Activated T-cell treated with anti-CD3 and anti-CD28 coated beads, Interleukin-2, amount 50 U/mL, for 72 hours (primary cell): ENCODE results near the gene PHACTR1. TPM values are rescaled to one million over a fixed set of nuclear protein-coding genes. Genes with fewer than 3 reads are reported as not detected.

Experiments used
- ATAC-seq, 2 donors: fragments of 150-1000 bp; cut with Tn5 transposase; replicated peaks in 1 of 2; 2 replicates each; pipeline ENCODE4 v1.10.0; 2021; ENCODE audit warnings: moderate library complexity in 2 of 2, mild to moderate bottlenecking in 1 of 2
- DNase-seq, 2 donors: peaks; one replicate each; pipeline ENCODE4 v3.0.0; 2021 to 2022; ENCODE audit warnings: mixed read lengths in 1 of 2
- H3K27ac Mint-ChIP-seq: one replicate; pipeline ENCODE4 v1.8.0; 2022; ENCODE audit warnings: mild to moderate bottlenecking, moderate library complexity, mixed read lengths
- H3K27me3 Mint-ChIP-seq: one replicate; pipeline ENCODE4 v1.8.0; 2022; ENCODE audit warnings: low read depth, mixed read lengths
- H3K36me3 Mint-ChIP-seq, 2 donors: one replicate each; pipeline ENCODE4 v1.8.0; 2022; ENCODE audit warnings: mixed read lengths in 2 of 2, mild to moderate bottlenecking in 1 of 2; ENCODE audit not compliant: insufficient read depth in 2 of 2
- H3K4me1 Mint-ChIP-seq: one replicate; pipeline ENCODE4 v1.8.0; 2022; ENCODE audit warnings: low read depth, mixed read lengths
- H3K4me3 Mint-ChIP-seq, 2 donors: one replicate each; pipeline ENCODE4 v1.8.0; 2022; ENCODE audit warnings: mild to moderate bottlenecking in 2 of 2, mixed read lengths in 2 of 2, moderate library complexity in 2 of 2
- H3K9me3 Mint-ChIP-seq, 2 donors: one replicate each; pipeline ENCODE4 v1.8.0; 2022; ENCODE audit warnings: mixed read lengths in 2 of 2
- total RNA-seq, 2 donors: library from RNA; stranded (reverse); gene quantifications; one replicate each; pipeline ENCODE4 v1.2.3, GENCODE V29; 2022

Gene PHACTR1
- total RNA-seq, 2 donors from 2014 or later = 0.05 to 0.16 TPM

DNA sequence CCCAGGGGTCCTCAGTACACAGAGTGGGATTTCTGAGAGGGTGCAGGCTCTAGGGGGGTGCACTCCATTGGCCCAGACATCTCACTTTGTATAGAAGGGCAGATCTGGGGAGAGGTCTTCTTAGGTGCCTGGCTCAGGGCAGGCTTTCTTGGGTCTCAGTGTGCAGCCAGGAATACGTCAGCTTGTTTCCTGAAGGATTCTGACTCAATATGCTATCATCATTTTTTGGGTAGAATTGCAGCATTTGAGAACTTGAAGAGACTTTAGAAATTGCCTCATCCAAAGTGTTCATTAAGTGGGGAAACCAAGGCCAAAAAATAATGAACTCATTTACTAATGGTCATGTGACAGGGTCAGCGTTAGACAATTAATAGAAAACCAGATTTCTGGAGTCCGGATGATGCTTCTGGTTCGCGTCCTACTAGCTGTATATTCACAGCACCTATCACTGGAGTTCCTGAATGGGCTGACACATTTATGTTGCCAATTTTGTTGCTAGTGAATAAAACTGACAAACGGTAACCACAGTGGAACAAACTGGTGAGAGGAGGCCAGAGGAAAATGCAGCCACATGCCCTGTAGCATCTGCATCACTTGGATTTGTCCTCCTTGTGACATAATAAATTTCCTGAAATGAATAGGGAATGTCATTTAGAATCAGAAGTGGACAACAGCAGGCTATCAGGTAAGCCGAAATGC, 372.9 kb downstream of the PHACTR1 start:
- no peaks in the 10 kb centered on the region for H3K9me3 Mint-ChIP-seq
- H3K4me1 Mint-ChIP-seq = no peaks in the 10 kb centered on the region
- H3K36me3 Mint-ChIP-seq = no peaks in the 10 kb centered on the region
- ATAC-seq = no peak
- H3K27ac Mint-ChIP-seq = no peak overlapping the region
- no peak overlapping the region for H3K4me3 Mint-ChIP-seq
- no peaks in the 10 kb centered on the region for H3K27me3 Mint-ChIP-seq
- DNase-seq = no peak

DNA sequence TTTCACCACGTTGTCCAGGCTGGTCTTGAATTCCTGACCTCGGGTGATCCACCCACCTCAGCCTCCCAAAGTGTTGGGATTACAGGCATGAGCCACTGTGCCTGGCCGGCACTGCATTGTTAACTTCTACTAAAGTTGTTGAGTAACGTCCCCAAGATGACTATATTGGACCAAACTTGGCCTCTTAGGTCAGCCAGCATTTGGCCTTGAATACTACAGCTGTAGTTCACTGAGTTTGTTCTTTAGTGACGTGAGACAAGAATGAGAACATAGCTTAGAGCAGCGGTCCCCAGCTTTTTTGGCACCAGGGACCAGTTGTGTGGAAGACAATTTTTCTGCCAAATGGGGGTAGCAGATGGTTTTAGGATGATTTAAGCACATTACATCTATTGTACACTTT, 374.6 kb downstream of the PHACTR1 start:
- no peaks in the 10 kb centered on the region for H3K36me3 Mint-ChIP-seq
- DNase-seq = no peak
- ATAC-seq = no peak
- no peaks in the 10 kb centered on the region for H3K27me3 Mint-ChIP-seq
- H3K27ac Mint-ChIP-seq = no peak overlapping the region
- no peak overlapping the region for H3K4me3 Mint-ChIP-seq
- no peaks in the 10 kb centered on the region for H3K9me3 Mint-ChIP-seq
- no peaks in the 10 kb centered on the region for H3K4me1 Mint-ChIP-seq

DNA sequence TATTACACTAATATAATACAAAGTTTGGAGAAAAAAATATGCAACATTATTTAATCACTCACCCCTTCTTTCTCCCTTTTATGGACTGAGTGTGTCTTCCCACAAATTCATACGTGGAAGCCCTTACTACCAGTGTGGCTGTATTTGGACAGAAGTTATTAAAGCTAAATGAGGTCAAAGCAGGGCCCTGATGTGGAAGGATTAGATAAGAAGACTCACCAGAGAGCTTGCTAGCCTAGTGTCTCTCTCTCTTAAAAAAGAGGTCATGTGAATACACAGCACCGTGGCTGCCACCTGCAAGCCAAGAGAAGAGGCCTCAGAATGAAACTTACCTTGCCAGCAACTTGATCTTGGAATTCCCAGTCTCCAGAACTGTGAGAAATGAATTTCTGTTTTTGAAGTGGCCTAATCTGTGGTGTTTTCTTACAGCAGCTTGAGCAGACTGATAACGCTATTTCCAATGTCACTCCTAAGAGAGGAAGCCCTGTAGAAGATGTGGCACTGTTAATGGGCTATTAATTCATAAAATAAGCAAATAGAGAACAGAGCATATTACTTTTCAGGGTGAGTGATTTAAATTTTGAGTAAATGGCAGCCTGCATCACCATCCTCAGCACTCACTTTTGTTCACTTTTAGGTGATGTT, 378.3 kb downstream of the PHACTR1 start:
- Mint-ChIP-seq H3K4me1 (no peaks in the 10 kb centered on the region), H3K9me3 (no peaks in the 10 kb centered on the region), H3K27me3 (no peaks in the 10 kb centered on the region), H3K36me3 (no peaks in the 10 kb centered on the region), H3K4me3 (no peak overlapping the region), H3K27ac (no peak overlapping the region)
- ATAC-seq (no peak), DNase-seq (no peak)

DNA sequence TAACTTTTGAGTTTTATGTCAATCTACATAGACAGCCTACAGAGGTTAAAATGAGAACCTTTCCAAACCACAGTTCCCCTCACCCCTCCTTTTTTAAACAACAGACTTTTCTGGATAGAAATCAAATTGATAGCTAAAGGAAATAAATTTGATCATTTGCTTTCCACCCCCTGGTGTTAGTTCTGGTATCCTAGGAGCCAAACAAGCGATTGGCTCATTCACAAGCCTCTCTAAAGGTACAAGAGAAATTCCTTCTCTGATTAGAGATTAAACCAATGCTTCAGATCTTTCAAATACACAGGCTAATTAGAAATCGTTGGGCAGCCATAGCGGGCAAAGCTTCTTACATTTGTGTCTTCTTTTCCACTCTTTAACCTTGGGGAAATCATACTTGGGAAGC, 379.5 kb downstream of the PHACTR1 start:
- Mint-ChIP-seq H3K27me3 (peaks cover 7% of the 10 kb centered on the region), H3K4me3 (no peak overlapping the region), H3K4me1 (no peaks in the 10 kb centered on the region), H3K9me3 (no peaks in the 10 kb centered on the region), H3K36me3 (no peaks in the 10 kb centered on the region), H3K27ac (no peak overlapping the region)
- DNase-seq = no peak
- no peak for ATAC-seq

DNA sequence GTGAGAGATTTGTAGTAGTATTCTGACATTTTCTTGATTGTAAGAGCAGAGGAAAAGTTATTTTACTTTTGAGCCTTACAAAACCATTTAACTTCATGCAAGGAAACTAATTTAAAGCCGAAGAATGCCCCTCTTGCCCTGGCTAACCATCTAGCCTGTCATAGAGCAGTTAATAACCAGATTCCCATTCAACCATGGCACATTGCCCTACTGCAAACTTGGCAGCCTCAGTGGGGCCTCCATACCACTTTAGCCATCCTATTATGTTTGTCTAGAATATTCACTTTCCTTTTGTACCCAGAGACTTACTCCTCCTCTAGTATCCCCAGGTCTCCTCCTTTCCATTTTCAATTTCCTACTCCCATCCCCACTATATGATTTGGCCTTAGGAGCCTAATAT, 380.9 kb downstream of the PHACTR1 start:
- ATAC-seq = no peak
- Mint-ChIP-seq H3K27ac (no peak overlapping the region), H3K36me3 (no peaks in the 10 kb centered on the region), H3K9me3 (no peaks in the 10 kb centered on the region), H3K27me3 (peaks cover 13% of the 10 kb centered on the region), H3K4me1 (no peaks in the 10 kb centered on the region), H3K4me3 (no peak overlapping the region)
- DNase-seq = no peak

DNA sequence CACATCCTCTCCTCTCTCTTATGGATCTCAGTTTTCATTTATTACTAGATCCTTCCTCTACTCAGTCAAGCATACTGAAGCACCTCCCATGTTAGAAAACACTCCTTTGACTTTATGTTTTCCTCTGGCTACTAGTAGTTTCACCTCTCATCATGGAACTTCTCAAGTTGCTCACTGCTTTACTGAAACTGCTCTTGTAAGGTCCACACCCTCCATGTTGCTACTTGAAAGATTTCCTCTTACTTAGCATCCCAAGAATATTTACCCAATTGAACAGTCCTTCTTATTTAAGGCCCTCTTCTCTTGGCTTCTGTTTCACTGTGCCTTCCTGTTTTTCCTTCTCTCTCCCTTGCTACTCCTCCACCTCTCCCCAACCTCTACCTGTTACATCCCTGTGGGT, 381.4 kb downstream of the PHACTR1 start:
- Mint-ChIP-seq H3K4me1 (no peaks in the 10 kb centered on the region), H3K27ac (no peak overlapping the region), H3K27me3 (peaks cover 13% of the 10 kb centered on the region), H3K9me3 (no peaks in the 10 kb centered on the region), H3K36me3 (no peaks in the 10 kb centered on the region), H3K4me3 (no peak overlapping the region)
- ATAC-seq (no peak), DNase-seq (no peak)

DNA sequence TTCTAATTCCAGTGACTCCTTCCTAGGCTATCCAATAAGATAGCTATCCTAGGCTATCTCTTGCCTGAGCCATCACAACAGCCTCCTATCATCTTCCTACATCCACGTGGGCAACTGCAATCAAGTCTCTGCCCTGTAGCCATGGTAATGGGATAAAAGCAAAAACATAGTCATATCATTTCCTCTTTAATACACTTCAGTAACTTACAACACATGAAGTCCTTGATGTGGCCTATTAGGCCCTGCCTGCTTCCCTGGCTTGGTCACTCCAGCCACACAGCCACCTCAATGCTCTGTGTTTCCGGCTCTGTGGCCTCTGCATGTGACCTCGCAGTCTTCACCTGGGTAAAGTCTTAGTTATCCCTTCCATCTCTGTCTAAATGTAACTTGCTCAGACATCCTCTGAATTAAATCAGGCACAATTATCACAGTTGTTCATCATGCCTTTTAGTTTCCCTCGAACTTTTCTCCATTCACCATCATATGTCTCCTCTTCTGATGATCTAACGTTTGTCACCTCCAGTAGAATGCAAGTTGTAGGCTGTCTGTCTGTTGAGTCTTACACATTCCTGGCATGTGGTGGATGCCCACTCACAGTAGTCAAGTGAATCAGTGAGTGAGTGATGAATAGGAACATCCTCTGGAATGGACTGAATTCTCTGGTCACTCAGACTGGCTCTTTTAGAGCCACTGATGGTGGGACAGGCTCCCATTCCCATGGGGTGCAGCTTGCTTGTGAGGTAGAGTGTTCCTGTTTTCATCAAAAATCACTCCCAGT, 382.4 kb downstream of the PHACTR1 start:
- Mint-ChIP-seq H3K36me3 (no peaks in the 10 kb centered on the region), H3K27ac (no peak overlapping the region), H3K27me3 (peaks cover 13% of the 10 kb centered on the region), H3K9me3 (no peaks in the 10 kb centered on the region), H3K4me3 (no peak overlapping the region), H3K4me1 (no peaks in the 10 kb centered on the region)
- ATAC-seq (no peak), DNase-seq (no peak)

DNA sequence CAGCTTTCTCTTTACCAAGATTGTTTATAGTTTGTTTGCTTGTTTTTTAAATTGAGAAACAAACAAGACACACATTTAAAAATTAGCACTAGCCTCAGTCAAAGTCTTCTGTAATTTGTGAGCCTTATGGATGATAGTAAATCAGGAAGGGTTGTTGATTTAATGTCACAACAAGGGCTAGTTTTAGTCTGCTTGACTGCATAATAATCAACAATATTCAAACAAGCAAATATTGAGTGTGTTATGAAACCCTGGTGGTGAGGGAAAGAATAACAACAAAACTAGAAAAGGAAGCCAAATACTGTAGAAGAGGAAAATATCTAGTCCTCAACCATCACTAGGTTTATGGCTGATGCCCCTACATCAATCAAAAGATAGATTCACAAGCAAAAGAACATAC, 383.2 kb downstream of the PHACTR1 start:
- Mint-ChIP-seq H3K9me3 (no peaks in the 10 kb centered on the region), H3K36me3 (no peaks in the 10 kb centered on the region), H3K27me3 (peaks cover 13% of the 10 kb centered on the region), H3K4me3 (no peak overlapping the region), H3K27ac (no peak overlapping the region), H3K4me1 (no peaks in the 10 kb centered on the region)
- ATAC-seq (no peak), DNase-seq (no peak)

DNA sequence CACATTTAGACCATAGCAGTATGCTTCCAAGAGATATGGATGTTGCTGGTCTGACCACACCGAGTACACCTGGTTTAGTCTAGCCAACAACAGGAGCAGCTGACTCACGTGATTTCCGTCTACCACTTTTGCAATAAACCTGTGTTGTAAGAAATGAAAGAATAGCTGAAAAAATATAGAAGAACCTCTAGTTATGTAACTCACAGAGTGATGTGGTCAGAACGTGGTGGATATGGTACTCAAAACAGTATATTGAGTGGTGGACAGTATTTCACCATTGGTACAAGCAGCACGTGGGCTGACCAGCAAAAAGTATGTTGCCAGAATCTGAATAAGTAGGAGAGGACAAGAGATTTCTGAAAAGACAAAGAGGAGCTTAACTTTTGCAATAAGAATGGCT, 384.8 kb downstream of the PHACTR1 start:
- no peak overlapping the region for H3K27ac Mint-ChIP-seq
- no peak overlapping the region for H3K4me3 Mint-ChIP-seq
- H3K27me3 Mint-ChIP-seq = peaks cover 13% of the 10 kb centered on the region
- ATAC-seq = no peak
- no peaks in the 10 kb centered on the region for H3K4me1 Mint-ChIP-seq
- no peak for DNase-seq
- no peaks in the 10 kb centered on the region for H3K36me3 Mint-ChIP-seq
- no peaks in the 10 kb centered on the region for H3K9me3 Mint-ChIP-seq

DNA sequence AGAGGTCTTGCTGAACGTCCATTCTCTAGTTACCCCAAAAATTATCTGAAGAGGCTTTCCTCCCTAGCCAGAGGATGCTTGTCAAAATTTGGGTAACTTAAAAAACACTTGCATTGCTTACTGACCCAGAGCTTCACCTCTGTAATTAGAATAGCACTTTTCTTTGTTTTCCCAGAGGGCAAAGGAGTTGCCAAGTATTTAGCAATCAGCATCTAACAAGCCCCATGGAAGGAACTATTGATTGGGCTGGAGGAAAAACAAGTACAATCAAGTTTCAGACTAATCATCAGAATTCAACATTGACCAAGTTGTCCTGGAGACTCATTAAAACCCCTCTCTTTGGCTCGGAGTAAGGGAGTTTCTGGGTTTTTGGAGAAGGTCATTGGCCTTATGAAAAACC, 385.4 kb downstream of the PHACTR1 start:
- no peak for ATAC-seq
- Mint-ChIP-seq H3K9me3 (no peaks in the 10 kb centered on the region), H3K4me3 (no peak overlapping the region), H3K27me3 (peaks cover 13% of the 10 kb centered on the region), H3K36me3 (no peaks in the 10 kb centered on the region), H3K27ac (no peak overlapping the region), H3K4me1 (no peaks in the 10 kb centered on the region)
- no peak for DNase-seq

DNA sequence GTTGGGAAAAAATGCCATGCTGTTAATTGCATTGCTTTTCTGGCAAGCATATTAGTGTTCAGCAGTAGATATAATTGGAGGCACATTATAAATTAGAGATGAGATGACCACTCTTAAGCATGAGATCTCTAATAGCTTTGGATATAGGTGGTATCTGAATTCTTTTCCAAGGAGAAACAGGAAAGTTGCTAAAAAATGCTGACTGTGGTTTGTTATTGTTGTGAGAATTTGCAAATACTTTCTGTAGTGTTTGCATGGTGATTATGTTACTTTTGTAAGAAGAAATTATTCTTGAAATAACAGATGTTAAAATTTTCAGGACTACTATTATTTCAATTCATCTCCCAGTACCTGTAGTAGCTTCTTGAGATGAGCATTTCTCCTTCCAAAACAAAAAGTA, 386.6 kb downstream of the PHACTR1 start:
- no peaks in the 10 kb centered on the region for H3K4me1 Mint-ChIP-seq
- DNase-seq = no peak
- H3K9me3 Mint-ChIP-seq = no peaks in the 10 kb centered on the region
- H3K27ac Mint-ChIP-seq = no peak overlapping the region
- peaks cover 13% of the 10 kb centered on the region for H3K27me3 Mint-ChIP-seq
- H3K4me3 Mint-ChIP-seq = no peak overlapping the region
- ATAC-seq = no peak
- H3K36me3 Mint-ChIP-seq = no peaks in the 10 kb centered on the region

DNA sequence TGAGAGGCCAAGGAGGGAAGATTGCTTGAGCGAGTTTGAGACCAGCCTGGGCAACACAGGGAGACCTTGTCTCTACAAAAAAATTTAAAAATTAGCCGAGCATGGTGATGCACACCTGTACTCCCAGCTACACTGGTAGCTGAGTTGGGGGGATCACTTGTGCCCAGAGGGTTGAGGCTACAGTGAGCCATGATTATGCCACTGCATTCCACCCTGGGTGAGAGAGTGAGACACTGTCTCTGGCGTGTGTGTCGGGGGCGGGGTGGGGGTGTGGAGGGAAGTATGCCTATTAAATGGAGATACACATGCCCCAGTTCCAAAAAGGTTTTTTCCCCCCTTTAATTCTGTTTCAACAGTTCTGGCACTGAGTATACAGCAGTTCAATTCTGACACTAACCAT, 388.6 kb downstream of the PHACTR1 start:
- DNase-seq = no peak
- H3K4me3 Mint-ChIP-seq = no peak overlapping the region
- no peaks in the 10 kb centered on the region for H3K36me3 Mint-ChIP-seq
- H3K27me3 Mint-ChIP-seq = peaks cover 13% of the 10 kb centered on the region
- H3K27ac Mint-ChIP-seq = no peak overlapping the region
- H3K4me1 Mint-ChIP-seq = no peaks in the 10 kb centered on the region
- ATAC-seq = no peak
- H3K9me3 Mint-ChIP-seq = no peaks in the 10 kb centered on the region

DNA sequence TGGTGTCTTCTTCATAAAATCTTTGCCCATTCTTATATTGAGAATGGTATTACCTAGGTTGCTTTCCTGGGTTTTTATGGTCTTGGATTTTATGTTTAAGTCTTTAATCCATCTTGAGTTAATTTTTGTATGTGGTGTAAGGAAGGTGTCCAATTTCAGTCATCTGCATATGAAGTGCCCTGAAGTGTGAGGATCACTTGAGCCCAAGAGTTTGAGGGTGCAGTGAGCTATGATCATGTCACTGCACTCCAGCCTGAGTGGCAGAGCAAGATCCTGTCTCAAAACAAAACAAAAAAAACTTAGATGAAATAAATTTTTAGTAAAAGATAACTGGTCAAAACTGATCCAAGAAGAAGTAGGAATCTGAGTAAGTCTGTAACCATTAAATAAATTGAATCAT, 396.4 kb downstream of the PHACTR1 start:
- ATAC-seq (no peak), DNase-seq (no peak)
- H3K4me3 Mint-ChIP-seq = no peak overlapping the region
- H3K9me3 Mint-ChIP-seq = peaks cover 0 to 8% of the 10 kb centered on the region in 2 donors
- peaks cover 1 to 2% of the 10 kb centered on the region in 2 donors for H3K36me3 Mint-ChIP-seq
- no peak overlapping the region for H3K27ac Mint-ChIP-seq
- peaks cover 23% of the 10 kb centered on the region for H3K27me3 Mint-ChIP-seq
- H3K4me1 Mint-ChIP-seq = no peaks in the 10 kb centered on the region
